ENCODE data around the gene CDKN2AIPNL.

Gene CDKN2AIPNL

GRCh38 chr5:134418958-134419357 is 7.3 kb upstream of the CDKN2AIPNL start:
- ChIA-PET POLR2A (no interaction called here), CTCF (interaction anchor here (1.2 kb wide), 2 partner anchors 11 to 12 kb away, joined by 3 to 4 read pairs; no protein-coding TSS in a partner anchor)
- no peak for DNase-seq (ENCODE audit: low read depth, low spot score)
- no peak for TF ChIP-seq CTCF (IDR thresholded peaks at IDR 0.05; ENCODE audit: insufficient read depth, low read length, missing control alignments)
- H3K4me3 ChIP-seq (ENCODE audit: low read depth, low read length), result no peak overlapping the region

GRCh38 chr5:134417707-134418106 is 6.0 kb upstream of the CDKN2AIPNL start:
- ChIA-PET POLR2A (no interaction called here), CTCF (interaction anchor here (0.9 to 1.2 kb wide), 3 partner anchors 13 to 160 kb away, joined by 3 to 5 read pairs (median 3); no protein-coding TSS in a partner anchor)
- H3K4me3 ChIP-seq (ENCODE audit: low read depth, low read length), result no peak overlapping the region
- no peak for DNase-seq (ENCODE audit: low read depth, low spot score)
- no peak for TF ChIP-seq CTCF (IDR thresholded peaks at IDR 0.05; ENCODE audit: insufficient read depth, low read length, missing control alignments)

- no peak for DNase-seq (ENCODE audit: low read depth, low spot score)
- no peak for TF ChIP-seq CTCF (IDR thresholded peaks at IDR 0.05; ENCODE audit: insufficient read depth, low read length, missing control alignments)
- CTCF ChIA-PET, result interaction anchor here (0.9 to 5.7 kb wide), 8 partner anchors 14 to 167 kb away, joined by 3 to 65 read pairs (median 16); partner anchors contain the start of gene JADE2
- POLR2A ChIA-PET, result no interaction called here
- H3K4me3 ChIP-seq (ENCODE audit: low read depth, low read length), result no peak overlapping the region
Observed at GRCh38 chr5:134413046-134413445, 1.4 kb upstream of the CDKN2AIPNL start.

- no peak for TF ChIP-seq CTCF (IDR thresholded peaks at IDR 0.05; ENCODE audit: insufficient read depth, low read length, missing control alignments)
- peak overlapping the region; percentile 92 for H3K4me3 ChIP-seq (ENCODE audit: low read depth, low read length)
Observed at GRCh38 chr5:134411228-134411545, 494 bp downstream of the CDKN2AIPNL start.

GRCh38 chr5:134410822-134411221 is 859 bp downstream of the CDKN2AIPNL start:
- TF ChIP-seq CTCF (IDR thresholded peaks at IDR 0.05; ENCODE audit: insufficient read depth, low read length, missing control alignments), result no peak
- no peak for DNase-seq (ENCODE audit: low read depth, low spot score)
- peak overlapping the region; percentile 92 for H3K4me3 ChIP-seq (ENCODE audit: low read depth, low read length)
- POLR2A ChIA-PET, result interaction anchor here (1.0 to 1.5 kb wide), 3 partner anchors 56 to 144 kb away, joined by 3 to 7 read pairs (median 4); no protein-coding TSS in a partner anchor
- CTCF ChIA-PET, result interaction anchor here (0.7 to 5.7 kb wide), 32 partner anchors 8 to 179 kb away, joined by 3 to 65 read pairs (median 5); partner anchors contain the start of gene JADE2

More at GRCh38 chr5:134411228-134411545, 494 bp downstream of the CDKN2AIPNL start:
- ChIA-PET CTCF (interaction anchor here (0.7 to 5.7 kb wide), 34 partner anchors 8 to 178 kb away, joined by 3 to 65 read pairs (median 5); partner anchors contain the start of gene JADE2), POLR2A (interaction anchor here (1.0 to 1.5 kb wide), 5 partner anchors 28 to 143 kb away, joined by 3 to 7 read pairs (median 4); no protein-coding TSS in a partner anchor)
- DNase-seq (ENCODE audit: low read depth, low spot score), result no peak

- ChIA-PET CTCF (interaction anchor here (0.7 to 5.2 kb wide), 5 partner anchors 13 to 177 kb away, joined by 3 to 25 read pairs (median 4); no protein-coding TSS in a partner anchor), POLR2A (no interaction called here)
- H3K4me3 ChIP-seq (ENCODE audit: low read depth, low read length), result no peak overlapping the region
- no peak for TF ChIP-seq CTCF (IDR thresholded peaks at IDR 0.05; ENCODE audit: insufficient read depth, low read length, missing control alignments)
- DNase-seq (ENCODE audit: low read depth, low spot score), result no peak
Observed at GRCh38 chr5:134409321-134409720, 2.4 kb downstream of the CDKN2AIPNL start.
